ENCODE data around the gene C1orf35.

C1orf35 gene

DNA sequence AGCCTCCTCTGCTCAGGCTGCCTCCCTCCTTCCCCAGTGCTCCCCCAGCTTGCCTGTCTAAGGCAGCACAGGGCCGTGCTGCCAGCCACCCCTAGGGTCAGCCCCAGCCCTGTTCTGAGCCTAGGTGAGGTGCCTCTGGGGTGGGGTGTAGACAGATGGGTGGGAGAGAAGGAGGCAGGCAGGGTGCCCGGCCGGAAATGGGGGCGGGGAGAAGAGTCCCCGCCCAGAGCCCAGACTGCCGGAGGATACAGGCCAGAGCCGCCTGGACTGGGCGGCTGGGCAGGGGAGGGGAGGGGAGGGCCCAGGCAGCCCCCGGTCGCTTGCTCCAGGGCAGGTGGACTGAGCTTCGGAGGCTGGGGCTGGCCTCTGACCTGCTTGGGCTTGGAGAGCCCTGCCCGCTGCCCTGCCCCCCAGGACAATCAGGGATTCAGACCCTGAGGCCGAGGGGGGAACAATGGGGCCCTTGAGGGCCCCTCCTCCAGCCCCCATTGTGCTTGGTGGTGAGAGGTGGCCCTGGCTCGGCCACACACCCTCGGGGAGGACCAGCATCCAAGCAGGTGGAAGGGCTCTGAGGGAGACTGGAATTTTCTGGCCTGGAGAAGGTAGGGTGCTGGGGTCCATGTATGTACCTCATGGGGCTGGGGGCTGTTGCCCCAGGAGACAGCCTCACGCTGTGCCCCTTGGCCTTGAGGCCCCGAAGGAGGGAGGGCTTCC is 46.4 kb upstream of the C1orf35 start, which contains the start of gene GJC2:
Gene GJC2, plus strand, starts transcription at position 525 of the 714 bp plus-strand sequence. CDS start 7,829 bp downstream, outside the sequence.
- no peak within 1 kb of the TSS for H2AFZ ChIP-seq (ENCODE audit: low read length)
- no peaks in the 10 kb centered on the region for H3F3A ChIP-seq (ENCODE audit: insufficient read depth, low read length)
- peaks cover 6% of the 10 kb centered on the region; the same call in 1 of the 2 replicates for H3K36me3 ChIP-seq (replicated peaks; ENCODE audit: insufficient read depth, low read length)
- H3K4me2 ChIP-seq (ENCODE audit: low read depth, low read length) = no peak within 1 kb of the TSS
- H3K9me2 ChIP-seq (replicated peaks; ENCODE audit: insufficient read depth, low read length) = no peaks in the 10 kb centered on the region
- no peak within 1 kb of the TSS for H3K4me3 ChIP-seq (ENCODE audit: low read length)
- H3K9me3 ChIP-seq (replicated peaks; ENCODE audit: insufficient read depth, low read length) = no peaks in the 10 kb centered on the region
- peaks cover 2% of the 10 kb centered on the region for H4K20me1 ChIP-seq (ENCODE audit: insufficient read depth, low read length)
- H3K4me1 ChIP-seq (ENCODE audit: low read length) = no peaks in the 10 kb centered on the region
- TF ChIP-seq, protein P1, sequence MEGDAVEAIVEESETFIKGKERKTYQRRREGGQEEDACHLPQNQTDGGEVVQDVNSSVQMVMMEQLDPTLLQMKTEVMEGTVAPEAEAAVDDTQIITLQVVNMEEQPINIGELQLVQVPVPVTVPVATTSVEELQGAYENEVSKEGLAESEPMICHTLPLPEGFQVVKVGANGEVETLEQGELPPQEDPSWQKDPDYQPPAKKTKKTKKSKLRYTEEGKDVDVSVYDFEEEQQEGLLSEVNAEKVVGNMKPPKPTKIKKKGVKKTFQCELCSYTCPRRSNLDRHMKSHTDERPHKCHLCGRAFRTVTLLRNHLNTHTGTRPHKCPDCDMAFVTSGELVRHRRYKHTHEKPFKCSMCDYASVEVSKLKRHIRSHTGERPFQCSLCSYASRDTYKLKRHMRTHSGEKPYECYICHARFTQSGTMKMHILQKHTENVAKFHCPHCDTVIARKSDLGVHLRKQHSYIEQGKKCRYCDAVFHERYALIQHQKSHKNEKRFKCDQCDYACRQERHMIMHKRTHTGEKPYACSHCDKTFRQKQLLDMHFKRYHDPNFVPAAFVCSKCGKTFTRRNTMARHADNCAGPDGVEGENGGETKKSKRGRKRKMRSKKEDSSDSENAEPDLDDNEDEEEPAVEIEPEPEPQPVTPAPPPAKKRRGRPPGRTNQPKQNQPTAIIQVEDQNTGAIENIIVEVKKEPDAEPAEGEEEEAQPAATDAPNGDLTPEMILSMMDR (IDR thresholded peaks at IDR 0.05; ENCODE audit: low read length) = no peak
- TF ChIP-seq EZH2phosphoT487 (IDR thresholded peaks at IDR 0.05; ENCODE audit: low read length) (no peak), EZH2 (optimal IDR thresholded peaks at IDR 0.05; ENCODE audit: low read depth, low read length) (no peak)
- no peak for DNase-seq
- H3K9ac ChIP-seq (ENCODE audit: low read length) = no peak within 1 kb of the TSS
- H3K27me3 ChIP-seq (replicated peaks; ENCODE audit: insufficient read depth, low read length) = no peaks in the 10 kb centered on the region
- no peak within 1 kb of the TSS for H3K27ac ChIP-seq (ENCODE audit: low read length)
- peaks cover 30% of the 10 kb centered on the region for H3K79me2 ChIP-seq (ENCODE audit: low read length)

DNA sequence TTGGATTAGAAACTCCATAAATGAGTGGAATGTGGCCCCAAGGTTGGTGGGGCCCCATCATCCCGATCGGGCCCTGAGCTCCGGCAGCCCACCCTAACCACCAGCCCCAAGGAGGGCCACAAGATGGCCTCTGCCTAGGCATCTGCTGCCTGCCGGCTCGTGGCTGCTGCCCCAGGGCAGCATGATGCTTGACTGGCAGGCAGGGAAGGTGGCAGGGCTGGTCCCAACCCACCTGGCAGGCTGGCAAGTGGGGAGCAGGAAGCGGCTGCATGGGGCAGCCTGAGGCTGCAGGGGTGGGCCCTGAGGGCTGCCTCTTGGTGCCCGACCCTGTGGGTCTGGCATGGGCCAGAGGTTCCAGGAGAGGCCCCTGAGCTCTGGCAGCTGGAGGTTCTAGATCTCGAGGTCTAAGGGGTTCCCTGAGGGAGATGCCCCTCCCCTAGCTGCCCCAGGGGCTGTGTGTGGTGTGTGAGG is 45.8 kb upstream of the C1orf35 start:
- Histone ChIP-seq H3F3A (ENCODE audit: insufficient read depth, low read length) (no peaks in the 10 kb centered on the region), H2AFZ (ENCODE audit: low read length) (no peak overlapping the region), H3K4me1 (ENCODE audit: low read length) (no peaks in the 10 kb centered on the region), H3K27me3 (replicated peaks; ENCODE audit: insufficient read depth, low read length) (no peaks in the 10 kb centered on the region), H3K36me3 (replicated peaks; ENCODE audit: insufficient read depth, low read length) (peaks cover 6% of the 10 kb centered on the region; the same call in 1 of the 2 replicates), H3K9ac (ENCODE audit: low read length) (no peak overlapping the region), H4K20me1 (ENCODE audit: insufficient read depth, low read length) (peaks cover 8% of the 10 kb centered on the region), H3K4me2 (ENCODE audit: low read depth, low read length) (no peak overlapping the region), H3K9me2 (replicated peaks; ENCODE audit: insufficient read depth, low read length) (no peaks in the 10 kb centered on the region), H3K4me3 (ENCODE audit: low read length) (no peak overlapping the region), H3K27ac (ENCODE audit: low read length) (no peak overlapping the region), H3K9me3 (replicated peaks; ENCODE audit: insufficient read depth, low read length) (no peaks in the 10 kb centered on the region), H3K79me2 (ENCODE audit: low read length) (peaks cover 36% of the 10 kb centered on the region)
- DNase-seq = no peak
- TF ChIP-seq EZH2 (optimal IDR thresholded peaks at IDR 0.05; ENCODE audit: low read depth, low read length) (no peak), EZH2phosphoT487 (IDR thresholded peaks at IDR 0.05; ENCODE audit: low read length) (no peak)
- TF ChIP-seq, protein P1 (IDR thresholded peaks at IDR 0.05; ENCODE audit: low read length) = no peak

DNA sequence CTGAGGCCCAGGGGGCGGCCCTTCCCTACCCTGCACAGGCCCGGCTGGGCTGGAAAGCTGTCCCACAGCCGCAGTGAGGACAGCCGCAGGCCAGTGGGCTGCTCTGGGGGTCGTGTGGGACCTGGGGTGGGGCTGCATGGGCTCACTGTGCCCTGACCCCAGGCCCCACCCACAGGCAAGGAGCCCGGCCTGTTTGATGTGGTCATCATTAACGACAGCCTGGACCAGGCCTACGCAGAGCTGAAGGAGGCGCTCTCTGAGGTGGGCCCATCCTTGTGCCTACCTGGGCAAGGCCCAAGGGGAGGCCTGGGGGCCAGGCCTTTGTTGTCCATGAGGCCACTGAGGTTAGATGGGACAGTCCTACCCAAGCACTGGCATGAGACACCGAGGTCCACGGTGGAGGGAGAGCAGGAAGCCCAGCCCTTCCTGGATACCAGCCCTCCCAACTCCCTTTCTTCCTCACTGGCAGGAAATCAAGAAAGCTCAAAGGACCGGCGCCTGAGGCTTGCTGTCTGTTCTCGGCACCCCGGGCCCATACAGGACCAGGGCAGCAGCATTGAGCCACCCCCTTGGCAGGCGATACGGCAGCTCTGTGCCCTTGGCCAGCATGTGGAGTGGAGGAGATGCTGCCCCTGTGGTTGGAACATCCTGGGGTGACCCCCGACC is 45.2 kb upstream of the C1orf35 start:
- H3K36me3 ChIP-seq (replicated peaks; ENCODE audit: insufficient read depth, low read length) = peaks cover 6% of the 10 kb centered on the region; the same call in 1 of the 2 replicates
- H3K27ac ChIP-seq (ENCODE audit: low read length) = no peak overlapping the region
- H3K4me2 ChIP-seq (ENCODE audit: low read depth, low read length) = no peak overlapping the region

More for the DNA sequence above, 45.2 kb upstream of the C1orf35 start:
- H3K9me2 ChIP-seq (replicated peaks; ENCODE audit: insufficient read depth, low read length) = no peaks in the 10 kb centered on the region
- no peak overlapping the region for H3K4me3 ChIP-seq (ENCODE audit: low read length)
- H4K20me1 ChIP-seq (ENCODE audit: insufficient read depth, low read length) = peaks cover 15% of the 10 kb centered on the region
- no peak overlapping the region for H3K9ac ChIP-seq (ENCODE audit: low read length)
- H3K27me3 ChIP-seq (replicated peaks; ENCODE audit: insufficient read depth, low read length) = no peaks in the 10 kb centered on the region
- H2AFZ ChIP-seq (ENCODE audit: low read length) = no peak overlapping the region
- H3K9me3 ChIP-seq (replicated peaks; ENCODE audit: insufficient read depth, low read length) = no peaks in the 10 kb centered on the region
- TF ChIP-seq EZH2phosphoT487 (IDR thresholded peaks at IDR 0.05; ENCODE audit: low read length) = no peak
- no peak for TF ChIP-seq EZH2 (optimal IDR thresholded peaks at IDR 0.05; ENCODE audit: low read depth, low read length)
- TF ChIP-seq, protein P1 (IDR thresholded peaks at IDR 0.05; ENCODE audit: low read length) = no peak
- H3K79me2 ChIP-seq (ENCODE audit: low read length) = peaks cover 43% of the 10 kb centered on the region
- H3F3A ChIP-seq (ENCODE audit: insufficient read depth, low read length) = no peaks in the 10 kb centered on the region
- no peak for DNase-seq
- H3K4me1 ChIP-seq (ENCODE audit: low read length) = no peaks in the 10 kb centered on the region
